ENCODE measurements around the gene TTC7B.

Gene TTC7B

DNA sequence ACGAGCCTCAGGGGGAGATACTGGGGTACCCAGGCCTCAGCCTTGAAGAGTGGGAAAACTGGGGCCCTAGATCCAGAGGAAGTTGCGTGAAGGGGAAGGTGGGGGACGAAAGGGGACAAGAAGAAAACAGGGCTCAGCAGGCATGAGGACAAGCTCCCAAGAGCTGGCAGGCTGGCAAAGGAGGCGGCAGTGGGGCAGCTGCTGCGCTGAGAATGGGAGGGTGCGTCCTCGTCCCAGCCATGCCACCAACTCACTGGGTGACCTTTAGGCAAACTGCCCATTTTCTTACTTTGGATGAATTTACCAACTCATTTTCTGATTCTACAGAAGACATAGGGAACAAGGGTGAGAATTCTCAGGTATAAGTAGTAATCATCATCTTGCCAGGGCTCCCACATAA lies 133.6 kb downstream of the TTC7B start:
- DNase-seq (ENCODE audit: extremely low spot score, insufficient read length, low read depth): no peak
- no peak for FAIRE-seq

GRCh38 chr14:90681929-90682328 lies 134.3 kb downstream of the TTC7B start:
- DNase-seq (ENCODE audit: extremely low spot score, insufficient read length, low read depth) (no peak), FAIRE-seq (no peak)

- FAIRE-seq (no peak), DNase-seq (ENCODE audit: extremely low spot score, insufficient read length, low read depth) (no peak)
Observed at GRCh38 chr14:90678846-90679362, 137.3 kb downstream of the TTC7B start.

DNA sequence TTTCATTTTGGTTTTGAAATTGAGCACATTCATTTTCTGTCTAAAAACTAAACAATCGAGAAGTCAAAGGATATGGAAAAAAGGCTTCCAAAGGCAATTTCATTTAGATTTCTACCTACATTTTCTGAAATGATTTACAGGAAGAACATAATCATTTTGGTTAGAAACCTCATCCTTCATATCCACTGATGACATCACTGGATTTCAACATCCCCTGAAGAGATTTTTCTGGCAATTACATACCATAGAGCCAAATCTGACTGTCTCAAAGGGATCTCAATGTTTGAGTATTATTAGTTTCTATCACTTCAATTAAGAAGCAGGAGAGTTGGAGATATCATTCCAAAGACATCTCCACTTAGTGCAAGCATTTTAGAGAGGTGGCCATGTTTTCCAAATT lies 137.8 kb downstream of the TTC7B start:
- FAIRE-seq (no peak), DNase-seq (ENCODE audit: extremely low spot score, insufficient read length, low read depth) (no peak)

GRCh38 chr14:90677484-90678050 lies 138.7 kb downstream of the TTC7B start:
- DNase-seq (ENCODE audit: extremely low spot score, insufficient read length, low read depth) (no peak), FAIRE-seq (no peak)

DNA sequence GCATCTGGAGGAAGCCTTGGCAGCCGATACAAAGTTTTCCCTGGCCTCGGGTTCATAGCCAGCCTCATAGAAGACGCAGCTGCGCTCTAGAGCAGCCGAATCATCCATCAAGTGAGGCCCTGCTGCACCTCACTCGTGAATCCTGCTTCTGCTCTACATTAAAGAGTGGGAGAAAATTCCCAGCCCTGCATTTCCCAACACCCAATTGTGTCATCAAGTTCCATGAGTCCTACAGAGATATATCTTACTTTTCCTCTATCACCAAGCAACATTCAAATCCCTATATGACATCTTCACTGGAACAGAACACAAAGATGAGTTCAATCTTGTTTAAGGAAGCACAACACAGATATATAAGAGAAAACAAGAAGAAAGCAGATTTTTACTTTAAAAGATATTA lies 139.3 kb downstream of the TTC7B start:
- FAIRE-seq (no peak), DNase-seq (ENCODE audit: extremely low spot score, insufficient read length, low read depth) (no peak)

DNA sequence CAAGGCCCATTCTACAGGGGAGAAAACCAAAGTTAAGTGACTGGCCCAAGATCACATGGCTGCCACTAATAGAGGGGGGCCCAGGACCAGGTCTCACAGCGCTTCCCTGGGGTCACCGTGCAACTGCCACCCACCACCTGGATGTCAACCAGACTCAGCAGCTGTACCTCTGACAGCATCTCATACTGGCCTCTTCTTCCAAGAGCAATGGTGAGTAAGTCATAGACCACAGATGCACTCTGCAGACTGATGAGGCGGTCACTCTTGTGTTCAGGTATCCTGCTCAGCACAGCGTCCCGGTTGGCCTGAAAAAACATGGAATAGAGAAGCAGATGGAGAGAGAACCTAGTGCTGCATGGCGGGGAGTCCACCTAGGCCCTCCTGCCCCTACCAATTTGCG lies 139.9 kb downstream of the TTC7B start:
- FAIRE-seq (no peak), DNase-seq (ENCODE audit: extremely low spot score, insufficient read length, low read depth) (no peak)

DNA sequence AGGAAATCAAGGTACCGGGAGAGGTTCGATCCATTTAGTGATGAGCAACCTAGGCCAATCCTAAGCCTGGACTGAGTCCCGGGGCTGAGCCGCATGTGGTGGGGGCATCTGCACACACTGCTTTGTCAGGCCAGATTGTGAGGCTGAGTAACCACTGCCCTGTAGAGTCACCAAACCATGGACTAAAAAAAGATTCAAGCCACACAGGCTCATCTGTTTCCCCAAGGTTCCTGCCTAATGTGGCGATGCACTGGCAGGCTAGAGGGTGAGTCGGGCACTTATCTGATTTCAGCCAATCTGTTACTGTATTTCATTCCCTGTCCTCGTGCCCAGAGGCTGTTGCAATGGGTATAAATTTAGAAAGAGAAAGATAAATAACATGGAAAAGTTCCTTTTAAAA lies 140.8 kb downstream of the TTC7B start:
- no peak for DNase-seq (ENCODE audit: extremely low spot score, insufficient read length, low read depth)
- no peak for FAIRE-seq

DNA sequence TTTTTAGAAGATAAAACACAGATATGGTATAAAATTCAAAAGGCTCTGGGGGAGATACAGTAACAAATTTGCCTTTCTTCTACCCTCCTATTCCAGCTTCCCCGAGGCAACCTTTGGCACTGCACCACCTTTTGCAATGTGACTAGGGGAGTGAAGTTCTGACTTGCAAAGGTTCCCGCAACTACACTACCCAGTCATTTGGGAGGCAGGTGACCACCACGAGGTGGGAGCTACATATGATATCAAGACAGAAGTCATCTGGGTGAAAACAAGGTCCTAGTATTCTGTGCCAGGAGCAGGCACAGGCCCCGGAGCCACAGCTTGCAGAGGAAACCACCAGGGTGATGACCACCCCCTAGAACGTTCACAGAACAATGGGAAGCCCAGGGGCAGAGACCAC lies 141.5 kb downstream of the TTC7B start:
- FAIRE-seq (no peak), DNase-seq (ENCODE audit: extremely low spot score, insufficient read length, low read depth) (no peak)

DNA sequence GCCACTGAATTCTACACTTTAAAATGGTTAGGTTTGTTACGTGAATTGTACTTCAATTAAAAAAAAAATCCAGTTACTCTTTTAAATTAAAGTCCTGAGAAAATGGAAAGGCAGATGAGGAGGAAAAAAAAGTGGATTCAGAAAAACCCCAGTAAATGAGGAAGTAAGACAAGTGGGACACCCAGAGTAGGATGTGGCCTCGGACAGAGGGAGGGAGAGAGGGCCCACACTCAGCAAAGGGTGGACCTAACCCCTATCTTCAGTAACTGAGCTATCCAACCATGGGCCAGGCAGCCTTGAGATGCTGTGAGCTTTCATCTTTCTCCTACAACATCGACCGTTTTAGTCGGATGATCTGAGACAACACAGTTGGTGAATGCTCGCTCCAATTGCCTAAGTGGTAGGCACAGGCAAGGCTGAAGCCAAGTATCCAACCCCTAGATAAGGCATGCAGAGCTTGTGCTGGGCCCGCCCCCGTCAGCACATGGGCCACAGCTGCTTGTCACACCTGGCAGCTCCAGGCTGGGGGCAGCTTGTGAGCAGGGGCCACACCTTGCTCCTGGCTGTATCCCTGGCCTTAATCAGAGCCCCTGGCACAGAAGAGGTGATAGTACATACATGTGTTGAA lies 142.1 kb downstream of the TTC7B start:
- no peak for DNase-seq (ENCODE audit: extremely low spot score, insufficient read length, low read depth)
- FAIRE-seq: no peak

- no peak for DNase-seq (ENCODE audit: extremely low spot score, insufficient read length, low read depth)
- no peak for FAIRE-seq
Observed at GRCh38 chr14:90671382-90672234, 144.6 kb downstream of the TTC7B start.

- DNase-seq (ENCODE audit: extremely low spot score, insufficient read length, low read depth): no peak
Observed at GRCh38 chr14:90669731-90670130, 146.5 kb downstream of the TTC7B start.

DNA sequence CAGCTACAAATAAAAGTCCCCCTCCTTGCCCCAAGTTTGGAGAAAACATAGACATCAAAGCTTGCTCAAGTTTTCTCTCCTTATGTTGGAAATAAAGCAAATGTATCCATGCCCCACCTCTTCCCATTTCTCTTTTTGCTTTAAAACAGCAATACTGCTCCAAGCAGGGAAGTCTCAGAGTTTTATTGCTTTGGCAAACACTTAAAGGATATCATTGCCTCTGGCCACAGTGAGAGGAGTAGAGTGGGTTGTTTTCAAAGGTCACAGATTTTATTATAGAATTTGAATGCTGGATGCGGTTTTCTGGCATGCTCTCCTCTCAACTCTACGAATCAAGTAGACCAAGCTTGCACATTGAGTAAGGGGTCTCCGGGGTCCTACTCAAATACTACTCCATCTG lies 149.7 kb downstream of the TTC7B start:
- DNase-seq (ENCODE audit: extremely low spot score, insufficient read length, low read depth): no peak
- no peak for FAIRE-seq

More at GRCh38 chr14:90669731-90670130, 146.5 kb downstream of the TTC7B start:
- no peak for FAIRE-seq

DNA sequence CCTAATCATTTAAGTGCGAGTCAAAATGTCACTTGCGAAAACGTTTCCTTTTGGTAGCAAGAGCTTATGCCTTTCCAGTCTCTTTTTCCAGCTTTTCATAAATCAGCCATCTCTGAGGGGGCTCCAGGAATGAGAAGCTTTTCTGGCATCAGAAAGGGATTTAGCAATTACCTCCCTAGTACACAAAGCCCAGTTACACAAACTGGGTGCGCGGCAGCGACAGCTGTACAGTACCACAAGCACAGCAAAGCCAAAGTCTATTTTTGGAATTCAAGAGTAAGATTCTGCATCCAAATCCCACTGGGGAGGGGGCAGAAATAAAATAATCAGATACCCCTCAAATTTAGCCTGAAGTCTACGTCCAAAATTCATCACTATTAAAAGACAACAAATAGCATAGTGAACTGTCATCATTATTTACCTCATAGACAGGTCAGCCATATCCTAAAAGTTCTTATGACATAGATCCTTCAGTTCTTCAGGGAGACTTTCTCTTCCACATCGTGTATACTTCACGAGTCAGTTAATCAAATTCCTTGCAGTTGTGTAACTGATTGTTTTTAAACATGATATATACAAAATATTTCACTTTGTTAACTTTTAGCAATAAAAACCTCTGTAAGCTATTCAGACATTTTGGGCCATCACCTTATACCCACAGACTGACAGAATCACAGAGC lies 150.8 kb downstream of the TTC7B start:
- FAIRE-seq: no peak

GRCh38 chr14:90664911-90665310 lies 151.3 kb downstream of the TTC7B start:
- no peak for DNase-seq (ENCODE audit: extremely low spot score, insufficient read length, low read depth)
- FAIRE-seq: no peak

More for the DNA sequence above, 150.8 kb downstream of the TTC7B start:
- DNase-seq (ENCODE audit: extremely low spot score, insufficient read length, low read depth): no peak

DNA sequence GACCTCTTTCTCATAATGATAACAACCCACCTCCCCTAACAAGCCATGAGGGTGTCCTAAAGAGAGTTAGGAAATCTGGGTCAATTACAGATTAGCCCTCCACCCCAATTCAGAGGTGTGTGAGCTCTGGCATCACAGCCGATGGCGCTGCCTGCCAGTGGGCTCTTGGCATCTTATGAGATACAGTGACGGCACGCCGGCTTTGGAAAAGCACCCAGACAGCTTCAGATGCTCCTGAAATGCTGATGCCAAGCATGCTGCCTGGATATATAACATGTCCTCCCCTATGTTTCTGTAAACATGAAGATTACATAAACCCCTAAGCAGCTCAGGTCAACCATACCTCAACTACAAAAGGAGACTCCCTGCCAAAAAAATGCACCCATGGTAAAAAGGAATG lies 152.6 kb downstream of the TTC7B start:
- DNase-seq (ENCODE audit: extremely low spot score, insufficient read length, low read depth) (no peak), FAIRE-seq (no peak)

DNA sequence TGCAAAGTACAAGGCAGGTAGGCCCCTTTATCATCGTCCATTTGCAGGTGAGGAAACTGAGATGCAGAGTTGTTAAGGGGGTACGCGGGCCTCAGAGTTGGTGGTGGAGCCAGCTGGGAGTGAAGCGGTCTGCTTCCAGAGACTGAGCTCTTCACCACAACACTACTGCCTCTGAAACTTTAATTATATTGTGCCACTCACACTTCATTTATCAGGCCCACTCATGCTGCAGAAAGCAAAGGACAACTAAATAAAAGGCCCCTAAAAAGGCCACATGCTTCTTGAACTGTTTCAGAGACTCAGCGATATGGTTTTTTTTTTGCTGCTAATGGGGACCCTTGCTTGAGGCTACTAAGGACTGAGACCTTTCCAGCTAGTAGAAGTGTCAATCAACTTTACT lies 153.1 kb downstream of the TTC7B start:
- FAIRE-seq (no peak), DNase-seq (ENCODE audit: extremely low spot score, insufficient read length, low read depth) (no peak)

- no peak for DNase-seq (ENCODE audit: extremely low spot score, insufficient read length, low read depth)
- FAIRE-seq: no peak
Observed at GRCh38 chr14:90661866-90662265, 154.4 kb downstream of the TTC7B start.

- FAIRE-seq: no peak
- no peak for DNase-seq (ENCODE audit: extremely low spot score, insufficient read length, low read depth)
Observed at GRCh38 chr14:90660865-90661570, 155.2 kb downstream of the TTC7B start.

DNA sequence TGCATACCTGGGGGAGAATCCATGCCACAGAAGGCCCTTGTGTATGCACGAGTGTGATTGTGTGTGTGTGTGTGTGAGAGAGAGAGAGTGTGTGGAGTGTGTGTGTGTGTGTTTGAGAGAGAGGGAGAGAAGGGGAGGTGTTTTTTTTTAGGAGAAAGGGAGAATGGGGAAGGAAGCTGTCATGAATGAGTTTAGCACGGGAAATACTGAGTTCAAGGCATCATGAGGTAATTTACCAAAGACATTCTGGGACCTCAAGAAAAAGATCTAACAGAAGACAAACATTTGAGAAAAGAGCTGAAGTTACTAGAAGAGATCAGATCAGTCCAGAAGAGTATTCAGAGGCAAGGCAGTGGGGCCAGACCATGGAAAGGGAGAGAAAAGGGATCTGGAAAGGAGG lies 157.1 kb downstream of the TTC7B start:
- FAIRE-seq: no peak
- DNase-seq (ENCODE audit: extremely low spot score, insufficient read length, low read depth): no peak

Data from GM18507 (cell line).